BLaER1 (cell line): ENCODE data around the gene SDF4.

Experiments used
- H3K27ac ChIP-seq: shearing (Covaris generic); formaldehyde crosslinking; 2 replicates; pipeline ENCODE4 v1.8.1; 2022
- H3K27me3 ChIP-seq: shearing (Covaris generic); formaldehyde crosslinking; 2 replicates; pipeline ENCODE4 v1.8.1; 2022
- H3K36me3 ChIP-seq: shearing (Covaris generic); formaldehyde crosslinking; 2 replicates; pipeline ENCODE4 v1.8.1; 2022
- H3K4me1 ChIP-seq: shearing (Covaris generic); formaldehyde crosslinking; 2 replicates; pipeline ENCODE4 v1.8.1; 2022
- H3K4me2 ChIP-seq: shearing (Covaris generic); formaldehyde crosslinking; 2 replicates; pipeline ENCODE4 v1.8.1; 2022
- H3K4me3 ChIP-seq: shearing (Covaris generic); formaldehyde crosslinking; 2 replicates; pipeline ENCODE4 v1.8.1; 2022
- H3K9ac ChIP-seq: shearing (Covaris generic); formaldehyde crosslinking; 2 replicates; pipeline ENCODE4 v1.8.1; 2022
- H3K9me3 ChIP-seq: shearing (Covaris generic); formaldehyde crosslinking; 2 replicates; pipeline ENCODE4 v1.8.1; 2022
- H4K20me1 ChIP-seq: shearing (Covaris generic); formaldehyde crosslinking; 2 replicates; pipeline ENCODE4 v1.8.1; 2022
- Cebpa-rat ChIP-seq: shearing (Covaris generic); IDR thresholded peaks from 2 replicates; pipeline ENCODE4 v1.8.1; 2022

The SDF4 gene

GRCh38 chr1:1175221-1176062, 56.4 kb downstream of the SDF4 start:
- Histone ChIP-seq H4K20me1 (peaks cover 19% of the 10 kb centered on the region), H3K9me3 (no peaks in the 10 kb centered on the region), H3K4me3 (no peak overlapping the region), H3K9ac (no peak overlapping the region), H3K27ac (no peak overlapping the region), H3K4me2 (peak overlapping the region; percentile 97), H3K27me3 (peaks cover 8% of the 10 kb centered on the region; the same call in 1 of the 2 replicates), H3K4me1 (peaks cover 100% of the 10 kb centered on the region), H3K36me3 (no peaks in the 10 kb centered on the region)
- no peak for TF ChIP-seq Cebpa-rat

GRCh38 chr1:1173793-1174415, 57.9 kb downstream of the SDF4 start, which contains the start of gene TTLL10:
TSS of gene TTLL10 (plus strand) at chr1:1173880. CDS start at chr1:1179216, 5,336 bp downstream.
- Histone ChIP-seq H3K9me3 (no peaks in the 10 kb centered on the region), H3K4me1 (peaks cover 100% of the 10 kb centered on the region), H3K4me3 (no peak within 1 kb of the TSS), H3K4me2 (peak within 1 kb of the TSS; percentile 97), H3K9ac (no peak within 1 kb of the TSS; the same call in 1 of the 2 replicates), H3K27me3 (peaks cover 16% of the 10 kb centered on the region), H3K27ac (peak within 1 kb of the TSS; percentile 35), H3K36me3 (no peaks in the 10 kb centered on the region), H4K20me1 (peaks cover 16% of the 10 kb centered on the region)
- TF ChIP-seq Cebpa-rat, result no peak

- no peaks in the 10 kb centered on the region for H3K9me3 ChIP-seq
- peaks cover 16% of the 10 kb centered on the region for H3K27me3 ChIP-seq
- H3K4me1 ChIP-seq, result peaks cover 100% of the 10 kb centered on the region
- peak overlapping the region; percentile 97 for H3K4me2 ChIP-seq
- peaks cover 13% of the 10 kb centered on the region for H4K20me1 ChIP-seq
- no peaks in the 10 kb centered on the region for H3K36me3 ChIP-seq
- peak overlapping the region; percentile 35 for H3K27ac ChIP-seq
- H3K9ac ChIP-seq, result no peak overlapping the region; the same call in 1 of the 2 replicates
- no peak overlapping the region for H3K4me3 ChIP-seq
- no peak for TF ChIP-seq Cebpa-rat
These were observed 58.6 kb downstream of the SDF4 start for GRCh38 chr1:1173061-1173792.

- H3K4me3 ChIP-seq, result peak overlapping the region; percentile 31
- H3K4me1 ChIP-seq, result peaks cover 95% of the 10 kb centered on the region
- no peaks in the 10 kb centered on the region for H3K9me3 ChIP-seq
- peak overlapping the region; percentile 39; the same call in 1 of the 2 replicates for H3K27ac ChIP-seq
- peaks cover 13% of the 10 kb centered on the region for H4K20me1 ChIP-seq
- H3K36me3 ChIP-seq, result no peaks in the 10 kb centered on the region
- peaks cover 16% of the 10 kb centered on the region for H3K27me3 ChIP-seq
- peak overlapping the region; percentile 92 for H3K4me2 ChIP-seq
- TF ChIP-seq Cebpa-rat, result no peak
- peak overlapping the region; percentile 51 for H3K9ac ChIP-seq
These were observed 60.1 kb downstream of the SDF4 start for GRCh38 chr1:1171546-1172340.

GRCh38 chr1:1171161-1171545, 60.6 kb downstream of the SDF4 start:
- H3K9me3 ChIP-seq, result no peaks in the 10 kb centered on the region
- H3K4me1 ChIP-seq, result peaks cover 94% of the 10 kb centered on the region
- no peak overlapping the region for H3K9ac ChIP-seq
- peaks cover 17% of the 10 kb centered on the region for H3K27me3 ChIP-seq
- peak overlapping the region; percentile 92 for H3K4me2 ChIP-seq
- TF ChIP-seq Cebpa-rat, result no peak
- H3K36me3 ChIP-seq, result no peaks in the 10 kb centered on the region
- peak overlapping the region; percentile 39; the same call in 1 of the 2 replicates for H3K27ac ChIP-seq
- H4K20me1 ChIP-seq, result peaks cover 13% of the 10 kb centered on the region
- peak overlapping the region; percentile 31; the same call in 1 of the 2 replicates for H3K4me3 ChIP-seq

- Histone ChIP-seq H3K4me1 (peaks cover 94% of the 10 kb centered on the region), H3K9ac (no peak overlapping the region), H3K27me3 (peaks cover 19% of the 10 kb centered on the region)
These were observed 61.3 kb downstream of the SDF4 start for GRCh38 chr1:1170215-1171091.

GRCh38 chr1:1169429-1170214, 62.2 kb downstream of the SDF4 start:
- no peaks in the 10 kb centered on the region for H3K9me3 ChIP-seq
- H3K4me1 ChIP-seq, result peaks cover 94% of the 10 kb centered on the region
- H3K4me3 ChIP-seq, result peak overlapping the region; percentile 17; the same call in 1 of the 2 replicates
- H3K27ac ChIP-seq, result no peak overlapping the region
- H3K9ac ChIP-seq, result no peak overlapping the region
- peaks cover 13% of the 10 kb centered on the region for H4K20me1 ChIP-seq
- peaks cover 28% of the 10 kb centered on the region for H3K27me3 ChIP-seq
- TF ChIP-seq Cebpa-rat, result no peak
- peak overlapping the region; percentile 92 for H3K4me2 ChIP-seq
- H3K36me3 ChIP-seq, result no peaks in the 10 kb centered on the region

More at GRCh38 chr1:1170215-1171091, 61.3 kb downstream of the SDF4 start:
- TF ChIP-seq Cebpa-rat, result no peak
- no peak overlapping the region; the same call in 1 of the 2 replicates for H3K27ac ChIP-seq
- H3K4me3 ChIP-seq, result peak overlapping the region; percentile 17; the same call in 1 of the 2 replicates
- peak overlapping the region; percentile 92 for H3K4me2 ChIP-seq
- H3K36me3 ChIP-seq, result no peaks in the 10 kb centered on the region
- H3K9me3 ChIP-seq, result no peaks in the 10 kb centered on the region
- peaks cover 13% of the 10 kb centered on the region for H4K20me1 ChIP-seq
